CMK (cell line): Measurements from ENCODE around the gene ISOC2.
A peak's percentile ranks its signal among the peaks of the same experiment; 100 is the strongest.
"Not testable (repeated sequence)": the region's sequence is repeated elsewhere in the genome, so short reads cannot be mapped to it uniquely, and the experiment has no call there.

Source experiments
- DNase-seq: peaks from one replicate; pipeline ENCODE4 v3.0.0-alpha.2; 2010; ENCODE audit warnings: low read depth

Gene ISOC2

GRCh38 chr19:55440411-55441105 lies 20.9 kb downstream of the ISOC2 start:
- no peak for DNase-seq

DNA sequence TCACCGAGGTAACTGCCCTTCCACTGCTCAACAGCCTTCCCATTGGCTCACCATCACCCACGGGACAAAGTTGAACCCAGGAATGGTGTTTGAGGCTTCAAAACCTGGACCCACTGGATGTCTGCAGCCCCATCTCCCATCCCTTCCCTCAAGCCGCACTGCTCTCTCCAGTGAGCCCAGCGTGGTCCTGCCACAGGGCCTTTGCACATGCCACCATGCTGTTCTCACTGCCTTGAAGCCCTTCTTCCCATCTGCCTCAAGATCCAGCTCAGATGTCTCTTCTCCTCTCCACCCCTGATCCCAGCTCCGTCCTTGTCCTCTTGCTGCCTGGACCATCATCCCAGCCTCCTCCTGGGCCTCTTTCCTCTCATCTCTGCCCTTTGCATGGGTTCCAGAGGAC lies 22.4 kb downstream of the ISOC2 start:
- DNase-seq = no peak

- no peak for DNase-seq
Measured at GRCh38 chr19:55437410-55437809, 24.0 kb downstream of the ISOC2 start.

GRCh38 chr19:55436847-55437246 lies 24.6 kb downstream of the ISOC2 start:
- DNase-seq = no peak

- DNase-seq = no peak
Measured at GRCh38 chr19:55435020-55435419, 26.4 kb downstream of the ISOC2 start.

GRCh38 chr19:55434356-55434919 lies 27.0 kb downstream of the ISOC2 start:
- DNase-seq = no peak

DNA sequence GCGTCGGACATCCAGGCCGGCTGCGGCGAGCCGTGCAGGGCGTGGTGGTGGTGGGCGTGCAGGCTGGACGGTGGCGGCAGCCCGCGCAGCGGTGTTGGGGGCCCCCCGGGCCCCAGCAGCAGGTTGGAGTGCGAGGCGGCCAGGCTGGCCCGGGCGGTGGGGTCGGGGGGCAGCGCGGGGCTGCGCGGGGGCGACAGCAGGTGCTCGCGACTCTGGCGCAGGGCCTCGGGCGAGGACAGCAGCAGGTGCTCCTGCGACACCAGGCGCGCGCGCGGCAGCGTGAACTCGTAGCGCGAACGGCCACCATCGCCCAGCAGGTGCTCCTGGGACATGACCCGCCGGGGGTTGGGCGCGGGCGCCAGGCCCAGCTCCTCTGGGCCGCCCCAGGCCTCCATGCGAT lies 28.1 kb downstream of the ISOC2 start:
- DNase-seq = no peak

- DNase-seq = no peak
Measured at GRCh38 chr19:55432241-55432959, 29.0 kb downstream of the ISOC2 start.

DNA sequence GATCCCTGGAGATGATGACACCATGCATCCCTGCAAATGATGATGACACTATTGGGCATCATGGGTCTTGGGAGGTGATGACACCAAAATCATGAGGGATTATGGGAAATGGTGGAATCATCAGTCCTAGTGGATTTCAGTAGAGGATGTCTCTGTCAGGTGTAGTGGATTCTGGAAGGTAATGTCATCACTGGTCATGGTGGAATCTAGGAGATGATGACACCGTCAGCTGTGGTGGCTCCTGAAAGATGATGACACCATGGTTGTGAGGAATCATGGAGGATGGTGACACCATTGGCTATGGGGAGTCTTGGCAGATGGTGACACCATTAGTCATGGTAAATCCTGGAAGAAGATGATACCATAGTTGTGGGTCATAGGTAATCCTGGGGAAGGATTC lies 30.3 kb downstream of the ISOC2 start:
- no peak for DNase-seq

- DNase-seq = no peak
Measured at GRCh38 chr19:55426042-55426441, 35.4 kb downstream of the ISOC2 start.

DNA sequence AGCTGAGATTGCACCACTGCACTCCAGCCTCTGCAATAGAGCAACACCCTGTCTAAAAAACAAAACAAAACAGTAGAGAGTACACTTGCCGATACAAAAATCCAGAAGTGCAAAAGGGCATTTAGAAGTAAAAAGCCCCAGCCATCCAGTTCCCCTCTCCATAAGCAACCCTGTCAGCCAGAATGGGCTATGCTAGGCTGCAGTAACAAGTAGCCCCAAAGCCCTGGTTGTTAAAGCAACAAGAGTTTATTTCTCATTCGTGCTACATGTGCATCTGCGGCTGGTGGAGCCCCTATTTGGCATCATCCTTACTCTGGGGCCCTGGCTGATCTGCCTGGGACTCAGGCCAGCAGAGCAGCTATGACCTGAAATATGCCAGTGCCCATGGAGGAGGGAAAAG lies 36.9 kb downstream of the ISOC2 start:
- DNase-seq = no peak

- no peak for DNase-seq
Measured at GRCh38 chr19:55423225-55424005, 38.0 kb downstream of the ISOC2 start.

- not testable (repeated sequence) for DNase-seq
Measured at GRCh38 chr19:55421281-55421680, 40.2 kb downstream of the ISOC2 start.

GRCh38 chr19:55419624-55420236 lies 41.7 kb downstream of the ISOC2 start:
- DNase-seq = no peak

- DNase-seq = no peak
Measured at GRCh38 chr19:55419103-55419502, 42.3 kb downstream of the ISOC2 start.

DNA sequence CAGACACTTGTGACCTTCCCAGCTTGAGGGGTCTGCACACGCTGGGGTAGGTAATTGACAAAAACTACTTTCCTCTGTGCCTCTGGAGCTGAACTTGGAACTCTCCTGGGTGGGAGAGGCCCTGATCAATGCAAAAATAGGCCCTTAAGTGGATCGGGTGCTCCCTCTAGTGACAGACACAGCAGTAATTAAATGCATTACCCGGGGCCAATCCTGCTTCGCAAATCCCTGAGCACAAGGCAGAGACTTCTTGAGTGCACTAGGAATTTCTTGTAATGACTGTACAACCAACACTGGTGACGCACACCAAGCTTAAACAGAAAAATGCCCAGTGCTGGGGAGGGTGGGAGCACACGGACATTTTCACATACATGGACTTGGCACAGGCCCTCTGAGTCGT lies 43.3 kb downstream of the ISOC2 start:
- no peak for DNase-seq

- no peak for DNase-seq
Measured at GRCh38 chr19:55410168-55410567, 51.3 kb downstream of the ISOC2 start.

- not testable (repeated sequence) for DNase-seq
Measured at GRCh38 chr19:55409179-55409578, 52.3 kb downstream of the ISOC2 start.

DNA sequence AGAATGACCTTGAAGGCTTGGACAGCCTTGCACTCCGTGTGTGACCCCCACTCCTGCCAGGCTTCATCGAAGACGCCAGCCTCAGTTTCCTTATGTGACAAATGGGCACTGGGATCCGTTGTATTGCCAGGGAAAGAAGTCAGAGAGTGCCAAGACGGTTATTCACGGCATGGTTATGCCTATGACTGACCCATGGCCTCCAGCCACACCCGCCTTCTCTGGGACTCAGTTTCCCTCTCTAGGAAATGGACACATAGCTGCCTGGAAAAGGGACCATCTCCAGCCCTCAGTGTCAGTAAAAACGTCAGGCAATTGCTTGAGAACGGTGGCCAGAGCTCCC lies 52.9 kb downstream of the ISOC2 start:
- DNase-seq = no peak

GRCh38 chr19:55407800-55408532 lies 53.5 kb downstream of the ISOC2 start:
- DNase-seq = peak; percentile 99

DNA sequence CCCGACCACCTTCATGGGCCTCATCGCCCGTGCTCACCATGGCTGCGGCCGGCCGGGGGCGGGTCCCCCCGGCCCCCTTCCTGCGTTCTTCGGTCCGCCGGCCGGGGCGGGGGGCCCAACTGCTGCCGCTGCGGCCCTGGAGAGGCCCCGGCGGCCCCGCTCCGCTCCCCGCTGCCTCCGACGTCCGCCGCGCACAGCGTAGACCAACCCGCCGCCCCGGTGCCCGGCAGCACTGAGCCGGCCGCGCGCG lies 54.0 kb downstream of the ISOC2 start, which contains the start of gene UBE2S:
Gene UBE2S, minus strand, starts transcription at position 239 of the 250 bp plus-strand sequence. Its CDS starts 199 bp downstream, at position 40.
- not testable (repeated sequence) for DNase-seq
